Pons (tissue), 1 donor: ENCODE measurements around the gene ENDOU.

Experiments used
- DNase-seq: peaks from one replicate; pipeline ENCODE4 v3.0.0-alpha.2; 2016; ENCODE audit warnings: low spot score

The ENDOU gene

GRCh38 chr12:47744005-47744651 lies 18.8 kb upstream of the ENDOU start:
- DNase-seq, result no peak

DNA sequence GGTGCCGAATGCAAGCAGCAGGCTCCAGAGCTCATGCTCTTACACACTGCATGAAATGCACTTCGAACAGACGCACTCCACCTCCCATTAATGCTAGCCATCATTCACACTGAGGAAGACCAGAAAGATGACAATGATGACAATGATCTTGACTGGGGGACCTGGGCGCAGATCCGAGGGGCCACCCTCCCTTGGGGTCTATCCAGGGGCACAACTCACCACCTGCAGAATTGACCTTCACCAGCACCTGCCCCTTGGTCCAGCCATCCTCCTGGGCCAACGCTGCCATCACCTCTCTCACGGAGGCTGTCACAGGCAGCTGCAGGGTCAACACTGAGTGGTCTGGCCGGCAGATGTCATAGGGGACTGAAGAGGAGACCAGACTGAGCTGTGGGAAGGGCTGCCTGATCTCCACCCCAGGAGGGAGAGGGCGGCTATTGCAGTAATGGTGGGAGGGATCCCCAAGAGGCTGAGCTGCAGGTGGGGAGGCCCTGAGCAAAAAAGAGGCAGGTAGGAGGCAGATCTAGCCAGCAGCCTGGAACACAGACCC lies 18.1 kb upstream of the ENDOU start:
- no peak for DNase-seq

GRCh38 chr12:47742253-47742825 lies 17.0 kb upstream of the ENDOU start:
- DNase-seq, result no peak

GRCh38 chr12:47741340-47741703 lies 16.0 kb upstream of the ENDOU start:
- DNase-seq, result peak; percentile 97

GRCh38 chr12:47740606-47741339 lies 15.5 kb upstream of the ENDOU start:
- no peak for DNase-seq

DNA sequence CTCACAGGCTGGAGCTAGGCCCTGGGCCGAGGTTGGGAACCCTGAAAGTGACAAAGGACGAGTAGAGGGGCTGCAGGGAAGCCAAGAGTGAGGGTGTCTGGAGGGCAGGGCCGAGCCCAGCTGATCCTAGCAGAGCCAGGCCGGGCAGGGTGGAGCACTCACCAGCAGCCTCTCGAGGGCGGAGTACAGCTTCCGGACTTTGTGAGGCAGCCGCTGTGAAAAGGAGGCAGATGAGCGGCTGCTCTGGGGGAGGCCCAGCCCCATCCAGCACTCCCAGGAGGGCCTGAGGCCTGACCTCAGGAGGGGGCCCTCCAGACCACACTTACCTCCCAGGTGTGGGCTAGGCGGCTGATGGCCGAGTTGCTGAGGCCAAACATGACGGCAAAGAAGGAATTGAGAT lies 14.7 kb upstream of the ENDOU start:
- DNase-seq, result no peak

GRCh38 chr12:47739297-47739696 lies 14.0 kb upstream of the ENDOU start:
- no peak for DNase-seq

- no peak for DNase-seq
These were observed 12.8 kb upstream of the ENDOU start for GRCh38 chr12:47737936-47738594.

DNA sequence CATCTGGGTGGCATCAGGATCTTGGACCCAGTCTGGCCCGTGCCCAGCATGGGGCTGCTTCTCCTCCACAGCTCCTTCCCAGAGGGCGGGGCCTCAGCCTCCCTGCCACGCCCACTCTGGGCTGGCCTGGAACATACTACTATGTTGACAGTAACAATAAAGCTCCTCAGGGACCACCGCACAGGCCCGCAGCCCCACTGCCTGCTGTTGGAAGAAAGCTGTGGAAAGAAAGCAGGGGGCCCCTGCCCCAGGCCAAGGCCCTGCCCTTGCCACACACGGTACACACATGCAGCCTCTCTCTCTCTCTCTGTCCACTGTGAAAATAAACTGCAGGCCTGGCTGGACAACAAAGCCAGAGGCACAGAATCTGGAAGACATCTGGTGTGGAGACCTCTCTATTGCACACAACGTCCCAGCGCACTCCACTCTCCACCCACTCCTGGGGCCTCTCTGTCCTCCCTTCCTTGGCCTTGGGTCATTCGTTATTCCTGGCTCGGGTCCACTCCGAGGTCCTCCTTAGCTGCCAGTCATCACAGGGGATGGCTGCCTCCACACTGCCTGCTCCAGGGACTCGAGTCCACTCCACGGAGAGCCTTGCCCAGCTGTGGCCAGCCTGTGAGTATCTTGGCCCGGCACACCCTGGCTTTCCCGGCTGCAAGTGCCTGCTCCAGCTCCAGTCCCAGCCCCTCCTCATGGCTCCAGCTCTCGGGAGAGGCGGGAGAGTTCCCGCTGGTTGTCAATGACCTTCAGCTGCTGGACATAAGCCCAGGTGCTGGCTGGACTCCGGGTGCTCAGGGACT lies 11.8 kb upstream of the ENDOU start:
- peak; percentile 87 for DNase-seq

DNA sequence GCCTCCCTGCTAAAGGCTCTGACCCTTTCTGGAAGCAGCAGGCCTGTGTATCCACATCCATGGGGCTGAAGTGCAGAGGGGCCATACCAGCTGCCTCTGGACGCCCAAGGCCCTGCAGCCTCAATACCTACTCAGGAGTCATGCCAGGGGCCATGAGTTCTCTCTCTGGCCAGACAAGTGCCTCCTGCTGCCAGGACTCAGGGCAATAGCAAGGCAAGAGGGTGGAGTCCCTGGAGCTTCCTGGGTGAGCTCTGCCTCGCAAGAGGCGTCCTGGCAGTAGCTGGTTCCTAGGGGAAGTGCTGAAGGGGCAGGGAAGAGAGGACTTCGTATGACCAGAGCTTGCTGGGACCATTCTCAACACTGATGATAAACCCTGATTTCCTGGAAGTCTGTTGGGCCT lies 10.9 kb upstream of the ENDOU start:
- no peak for DNase-seq

- no peak for DNase-seq
These were observed 10.4 kb upstream of the ENDOU start for GRCh38 chr12:47735649-47736048.

- peak; percentile 72 for DNase-seq
These were observed 9.6 kb upstream of the ENDOU start for GRCh38 chr12:47734725-47735480.

DNA sequence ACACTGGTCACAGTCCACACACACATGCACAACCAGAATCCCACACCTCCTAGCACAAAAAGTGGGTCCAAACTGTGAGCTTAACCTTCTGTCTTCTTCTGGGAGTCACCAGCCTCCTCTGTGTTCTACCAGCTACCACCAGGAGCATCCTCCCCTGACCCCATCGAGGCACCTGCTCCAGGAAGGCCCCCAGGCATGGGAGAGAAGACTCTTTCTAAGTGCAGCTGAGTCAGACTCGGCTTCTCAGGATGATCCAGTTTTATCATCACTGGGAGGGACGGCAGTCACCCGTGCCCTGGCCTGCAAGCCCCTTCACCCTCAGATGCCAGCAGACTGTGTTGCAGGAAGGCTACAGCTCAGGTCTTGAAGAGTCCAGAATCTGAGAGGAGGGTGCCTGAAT lies 7.9 kb upstream of the ENDOU start:
- DNase-seq, result no peak

DNA sequence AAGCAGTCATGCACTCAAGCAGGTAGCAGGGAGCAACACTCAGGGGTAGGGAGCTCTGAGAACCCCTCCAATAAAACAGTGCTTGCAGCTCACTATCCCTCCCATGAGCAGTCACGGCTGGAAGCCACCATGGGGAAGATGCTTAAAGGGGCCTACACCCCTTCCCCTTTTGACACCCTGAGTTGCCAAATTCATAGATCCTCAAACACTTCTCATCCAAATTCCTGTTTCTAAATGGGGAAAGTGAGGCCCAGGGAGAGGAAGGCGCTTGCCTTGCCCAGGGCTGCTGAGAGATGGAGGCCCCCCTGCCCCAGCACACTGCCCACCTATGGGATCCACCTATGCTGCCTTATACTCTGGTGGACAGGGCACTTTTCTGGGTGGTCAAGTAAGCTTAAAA lies 7.2 kb upstream of the ENDOU start:
- DNase-seq, result no peak

DNA sequence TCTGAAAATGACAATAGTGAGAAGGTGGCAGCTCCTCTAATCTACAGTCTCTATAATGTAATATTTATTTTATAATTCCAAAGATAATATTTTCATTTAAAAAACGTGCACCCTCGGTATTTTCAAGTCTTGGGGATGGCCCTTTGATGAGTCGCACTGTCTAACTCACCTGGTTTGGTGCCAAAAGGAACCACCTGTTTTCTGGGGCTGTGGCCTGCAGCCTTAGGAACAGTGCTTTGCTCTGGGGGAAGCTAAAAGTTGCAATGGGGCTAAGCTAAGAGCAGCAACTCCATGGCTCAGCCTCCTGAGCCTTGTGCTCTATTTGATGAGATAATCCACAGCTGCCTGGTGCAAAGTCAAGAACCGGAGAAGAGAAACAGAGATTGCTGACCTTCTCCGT lies 6.4 kb upstream of the ENDOU start:
- DNase-seq, result no peak

DNA sequence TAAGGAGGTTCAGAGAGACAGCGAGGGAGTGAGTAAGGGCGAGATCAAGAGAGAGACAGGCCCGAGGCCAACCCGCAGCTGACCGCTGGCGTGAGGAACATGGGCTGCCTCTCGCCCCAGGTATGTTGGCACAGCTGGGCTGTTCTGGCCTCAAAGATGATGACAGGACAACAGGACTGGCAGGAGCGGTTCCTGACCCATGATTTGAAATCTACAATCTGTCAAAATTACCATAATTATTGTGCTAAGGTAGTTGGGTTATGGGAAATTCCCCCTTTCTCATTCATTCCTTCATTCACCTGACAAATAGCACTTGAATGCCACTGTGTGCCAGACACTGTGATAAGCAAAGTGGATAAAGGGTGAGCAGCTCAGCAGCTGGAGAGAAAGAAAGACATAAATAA lies 5.1 kb upstream of the ENDOU start:
- no peak for DNase-seq

DNA sequence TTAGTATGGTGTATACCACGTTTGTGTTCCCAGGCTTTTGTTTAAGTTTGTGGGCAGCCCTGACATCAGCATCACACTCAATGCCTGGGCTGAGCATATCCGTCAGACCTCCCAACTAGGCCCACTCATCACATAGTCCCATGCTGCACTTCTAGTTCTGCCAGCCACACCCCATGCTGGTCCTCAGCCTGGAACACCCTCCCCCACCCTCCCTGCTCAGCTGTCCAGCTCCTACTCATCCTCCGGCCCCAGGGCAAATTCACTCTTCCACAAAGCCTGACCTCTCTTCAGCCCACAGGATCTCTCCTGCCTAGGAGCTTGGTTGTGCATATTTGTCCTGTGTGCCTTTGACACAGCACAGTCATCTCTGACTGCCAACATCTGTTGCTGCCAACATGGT lies 3.9 kb upstream of the ENDOU start:
- no peak for DNase-seq

DNA sequence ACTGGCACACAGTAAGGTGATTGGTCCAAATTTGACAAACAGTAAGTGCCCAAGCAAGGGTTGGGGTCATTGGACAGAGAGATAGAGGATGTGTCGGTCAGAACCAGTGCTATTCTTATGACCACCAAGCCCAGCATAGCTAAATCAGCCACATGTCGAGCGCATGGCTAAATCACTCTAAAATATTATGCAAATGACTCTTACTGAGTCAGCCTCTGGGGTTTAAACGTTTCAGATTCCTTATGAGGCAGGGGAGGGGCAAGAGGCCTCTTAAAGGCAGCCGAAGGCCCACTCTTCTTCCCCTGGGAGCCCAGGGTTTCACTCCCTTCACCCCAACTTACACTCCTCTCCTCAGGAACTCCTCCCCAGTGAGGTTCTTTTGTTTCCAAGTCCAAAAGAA lies 603 bp upstream of the ENDOU start:
- DNase-seq, result no peak

- DNase-seq, result peak; percentile 74
These were observed 2.2 kb downstream of the ENDOU start for GRCh38 chr12:47722941-47723631.

- DNase-seq, result no peak
These were observed 3.0 kb downstream of the ENDOU start for GRCh38 chr12:47722136-47722834.
